ENCODE data around the gene CWC25.

The CWC25 gene

DNA sequence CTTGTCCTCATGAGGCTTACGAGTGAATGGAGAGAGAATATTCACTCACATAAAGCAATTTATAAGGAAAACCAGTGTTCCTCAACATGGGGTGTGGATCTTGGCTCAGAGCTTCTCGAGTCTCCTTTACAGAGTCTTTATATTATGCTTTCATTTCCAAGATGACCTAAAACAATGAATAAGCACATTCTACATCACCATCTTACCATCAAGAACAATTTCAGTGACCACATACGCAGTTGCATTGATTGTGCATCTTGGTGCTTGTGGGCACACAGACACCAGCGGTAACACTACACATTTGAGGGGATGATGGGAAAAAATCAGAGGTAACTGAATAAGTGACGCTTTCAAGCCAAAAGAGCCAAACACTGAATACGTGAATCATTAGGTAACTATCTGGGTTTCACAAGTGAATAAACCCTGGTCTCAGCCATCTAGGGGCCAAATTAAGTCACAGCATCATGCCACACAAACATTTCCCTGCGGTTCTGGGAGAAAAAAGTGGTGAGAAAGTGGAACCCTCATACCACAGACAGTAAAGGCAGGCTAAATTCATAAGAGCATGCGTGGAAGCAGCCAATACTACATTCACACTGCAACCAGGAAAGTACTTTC is 9.4 kb downstream of the CWC25 start:
- DNase-seq (ENCODE audit: low spot score) = peak; percentile 45
- POLR2A ChIA-PET (ENCODE audit: low non-redundant PET) = no interaction called here
- TF ChIP-seq, protein P1, sequence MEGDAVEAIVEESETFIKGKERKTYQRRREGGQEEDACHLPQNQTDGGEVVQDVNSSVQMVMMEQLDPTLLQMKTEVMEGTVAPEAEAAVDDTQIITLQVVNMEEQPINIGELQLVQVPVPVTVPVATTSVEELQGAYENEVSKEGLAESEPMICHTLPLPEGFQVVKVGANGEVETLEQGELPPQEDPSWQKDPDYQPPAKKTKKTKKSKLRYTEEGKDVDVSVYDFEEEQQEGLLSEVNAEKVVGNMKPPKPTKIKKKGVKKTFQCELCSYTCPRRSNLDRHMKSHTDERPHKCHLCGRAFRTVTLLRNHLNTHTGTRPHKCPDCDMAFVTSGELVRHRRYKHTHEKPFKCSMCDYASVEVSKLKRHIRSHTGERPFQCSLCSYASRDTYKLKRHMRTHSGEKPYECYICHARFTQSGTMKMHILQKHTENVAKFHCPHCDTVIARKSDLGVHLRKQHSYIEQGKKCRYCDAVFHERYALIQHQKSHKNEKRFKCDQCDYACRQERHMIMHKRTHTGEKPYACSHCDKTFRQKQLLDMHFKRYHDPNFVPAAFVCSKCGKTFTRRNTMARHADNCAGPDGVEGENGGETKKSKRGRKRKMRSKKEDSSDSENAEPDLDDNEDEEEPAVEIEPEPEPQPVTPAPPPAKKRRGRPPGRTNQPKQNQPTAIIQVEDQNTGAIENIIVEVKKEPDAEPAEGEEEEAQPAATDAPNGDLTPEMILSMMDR (conservative IDR thresholded peaks at IDR 0.05; ENCODE audit: low read depth) = no peak
- CTCF ChIA-PET = interaction anchor here (0.7 to 0.8 kb wide), 2 partner anchors 69 to 345 kb away, joined by 3 to 8 read pairs; no protein-coding TSS in a partner anchor
- H3K27ac ChIP-seq = no peak overlapping the region

DNA sequence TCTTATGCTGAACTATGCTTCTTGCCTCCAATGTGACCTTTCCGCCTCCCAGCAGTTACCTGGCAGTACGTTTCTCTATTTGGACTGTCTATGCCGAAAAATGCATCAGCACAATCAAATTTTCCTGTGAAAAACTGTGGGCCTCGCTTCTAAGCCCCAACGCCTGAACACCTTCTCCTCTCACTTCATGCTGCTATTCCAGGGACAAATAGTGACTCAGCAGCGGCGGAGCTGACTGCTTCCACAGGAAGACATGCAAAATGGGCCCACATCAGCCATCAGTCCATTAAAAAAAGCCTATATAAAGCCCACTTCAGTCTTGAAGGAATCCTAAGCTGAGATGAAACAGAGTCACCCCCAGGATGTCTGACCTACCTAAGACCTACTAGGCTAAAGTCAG is 15.3 kb downstream of the CWC25 start:
- TF ChIP-seq, protein P1 (conservative IDR thresholded peaks at IDR 0.05; ENCODE audit: low read depth) = no peak
- H3K27ac ChIP-seq = no peak overlapping the region
- ChIA-PET POLR2A (ENCODE audit: low non-redundant PET) (no interaction called here), CTCF (interaction anchor here (0.5 to 0.6 kb wide), 2 partner anchors 8 to 87 kb away, joined by 4 to 6 read pairs; no protein-coding TSS in a partner anchor)
- DNase-seq (ENCODE audit: low spot score) = no peak

DNA sequence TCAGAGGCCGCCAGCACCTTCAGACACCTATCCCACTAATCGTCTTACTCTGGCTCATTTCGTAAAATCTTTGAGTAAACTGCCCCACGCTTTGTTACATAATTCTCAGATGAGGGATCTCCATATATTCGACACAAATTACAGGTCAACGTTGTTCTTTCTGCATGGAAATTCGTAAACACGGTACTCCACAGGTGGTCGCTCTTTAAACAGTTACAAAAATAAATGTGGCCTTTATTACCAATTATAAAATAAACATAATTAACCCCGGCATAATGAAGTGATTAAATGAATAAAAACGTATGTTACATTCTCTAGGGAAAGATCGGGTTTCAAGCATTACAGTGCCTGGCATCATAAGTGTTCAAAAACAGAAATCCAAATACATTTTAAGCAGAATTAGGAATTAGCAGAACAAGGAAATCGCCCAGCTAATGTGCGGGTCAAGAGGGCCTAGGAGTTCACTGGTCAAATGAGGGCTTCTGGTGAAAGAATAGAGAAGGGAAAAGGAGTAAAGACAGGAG is 24.8 kb downstream of the CWC25 start:
- TF ChIP-seq, protein P1 (conservative IDR thresholded peaks at IDR 0.05; ENCODE audit: low read depth) = no peak
- ChIA-PET POLR2A (ENCODE audit: low non-redundant PET) (no interaction called here), CTCF (interaction anchor here (0.7 kb wide), 1 partner anchor 123 kb away, joined by 3 read pairs; no protein-coding TSS in a partner anchor)
- H3K27ac ChIP-seq = peak overlapping the region; percentile 97
- DNase-seq (ENCODE audit: low spot score) = no peak

DNA sequence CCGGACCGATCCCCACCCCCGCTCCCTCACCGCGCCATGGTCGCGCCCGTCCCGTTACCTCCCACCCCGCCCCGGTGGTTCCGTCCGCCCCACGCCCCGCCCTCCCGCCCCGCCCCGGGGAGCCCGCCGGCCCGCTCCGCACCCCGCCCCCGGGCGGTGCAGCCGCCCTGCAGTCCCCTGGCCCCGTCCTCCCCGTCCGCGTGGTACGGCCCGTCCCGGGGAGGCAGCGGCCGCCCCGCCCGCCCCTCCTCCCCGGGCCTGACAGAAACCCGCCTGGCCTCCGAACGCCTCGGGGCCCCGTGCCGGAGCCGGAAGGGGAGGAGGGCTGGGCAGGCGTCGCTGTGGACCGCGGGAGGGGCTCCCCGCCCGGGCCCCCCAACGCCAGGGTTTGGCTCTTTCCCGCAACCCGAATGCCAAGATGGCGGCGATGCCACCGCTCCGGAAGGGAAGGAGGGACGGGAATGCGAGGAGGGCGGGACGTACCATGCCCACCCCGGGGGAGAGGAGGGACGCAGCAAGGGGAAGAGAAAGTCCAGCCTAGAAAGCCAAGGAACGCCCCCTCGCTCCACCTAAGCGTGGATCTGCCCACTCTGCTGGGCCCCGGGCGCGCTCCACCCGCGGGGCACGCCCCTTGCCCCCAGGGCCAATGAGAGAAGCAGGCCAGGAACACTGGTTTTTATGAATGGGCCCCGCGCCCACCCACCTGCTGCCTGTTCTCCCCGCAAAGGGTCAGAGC is 25.5 kb downstream of the CWC25 start, which contains the start of gene PIP4K2B:
TSS of gene PIP4K2B (minus strand) at position 56 of the 736 bp plus-strand sequence. CDS start 132 bp downstream, outside the sequence.
- TF ChIP-seq, protein P1 (conservative IDR thresholded peaks at IDR 0.05; ENCODE audit: low read depth) = no peak
- ChIA-PET POLR2A (ENCODE audit: low non-redundant PET) (no interaction called here), CTCF (interaction anchor here (0.7 kb wide), 1 partner anchor 123 kb away, joined by 3 read pairs; no protein-coding TSS in a partner anchor)
- peak; percentile 97 for DNase-seq (ENCODE audit: low spot score)
- peak within 1 kb of the TSS; percentile 97 for H3K27ac ChIP-seq

DNA sequence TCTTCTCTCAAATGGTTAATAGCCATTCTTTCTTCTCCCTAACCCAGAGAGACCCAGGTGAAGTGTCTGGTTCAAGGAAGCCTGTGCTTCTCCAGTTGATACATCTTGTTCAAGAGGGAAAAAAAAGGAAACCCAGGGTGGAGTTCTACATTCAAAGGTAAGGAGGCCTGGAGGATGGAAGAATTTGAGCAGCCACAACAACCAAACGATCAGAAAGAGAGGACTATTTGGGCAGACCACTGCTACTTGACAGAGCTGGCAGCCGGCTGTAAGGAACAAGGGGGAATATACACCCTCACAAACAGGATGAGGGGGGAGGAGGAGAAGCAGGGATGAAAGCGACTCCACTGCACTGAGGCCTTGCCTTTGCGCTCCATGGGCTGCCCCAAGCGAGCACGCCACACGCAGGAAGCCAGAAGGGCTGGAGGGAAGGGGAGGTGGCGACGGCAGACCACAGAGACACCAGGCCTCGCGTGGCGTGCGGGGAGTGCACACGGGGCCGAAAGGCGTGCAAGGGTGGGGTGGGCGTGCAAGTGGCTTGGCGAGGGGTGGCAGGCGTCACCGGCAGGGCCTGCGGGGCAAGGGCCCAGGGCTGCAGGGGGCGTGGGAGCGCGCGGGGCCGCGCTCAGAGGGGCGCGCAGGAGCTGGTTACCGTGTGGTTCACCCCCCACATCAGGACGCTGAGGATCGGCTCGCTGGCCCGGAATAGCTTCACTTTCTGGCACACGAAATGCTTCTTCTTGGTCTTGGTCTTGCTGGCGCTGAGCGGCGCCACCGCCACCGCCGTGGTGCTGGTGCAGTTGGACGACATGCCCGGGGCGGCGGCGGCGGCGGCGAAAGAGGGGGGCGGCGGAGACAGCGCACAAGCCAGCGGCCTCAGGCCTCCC is 26.3 kb downstream of the CWC25 start:
- DNase-seq (ENCODE audit: low spot score) = peak; percentile 48
- TF ChIP-seq, protein P1 (conservative IDR thresholded peaks at IDR 0.05; ENCODE audit: low read depth) = no peak
- H3K27ac ChIP-seq = peak overlapping the region; percentile 97
- ChIA-PET CTCF (no interaction called here), POLR2A (ENCODE audit: low non-redundant PET) (no interaction called here)

DNA sequence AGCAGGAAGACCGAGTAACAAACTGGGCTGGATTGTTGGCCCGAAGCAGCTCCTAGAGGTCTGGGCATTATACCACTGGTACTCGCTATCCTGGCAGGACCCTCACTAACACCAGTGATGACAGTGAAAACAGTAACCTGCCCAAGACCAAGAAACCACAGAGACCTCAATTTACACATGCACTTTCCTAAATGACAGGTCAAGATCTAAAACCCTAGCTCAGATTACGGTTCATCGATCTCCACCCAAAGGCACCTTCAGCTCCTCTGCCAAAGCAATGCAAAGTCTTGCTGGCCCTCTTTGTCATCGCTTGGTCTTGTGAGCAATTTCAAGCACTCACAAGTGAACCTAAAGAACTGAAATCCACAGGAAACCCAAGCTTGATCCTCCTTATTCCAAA is 27.3 kb downstream of the CWC25 start:
- CTCF ChIA-PET = interaction anchor here (0.5 kb wide), 1 partner anchor 908 kb away, joined by 4 read pairs; no protein-coding TSS in a partner anchor
- TF ChIP-seq, protein P1 (conservative IDR thresholded peaks at IDR 0.05; ENCODE audit: low read depth) = no peak
- POLR2A ChIA-PET (ENCODE audit: low non-redundant PET) = no interaction called here
- no peak for DNase-seq (ENCODE audit: low spot score)
- H3K27ac ChIP-seq = no peak overlapping the region

All from RWPE1 (cell line).